ENCODE measurements around the gene NBAS. TPM values are rescaled to one million over a fixed set of nuclear protein-coding genes. Genes with fewer than 3 reads are reported as not detected.

Gene NBAS
- total and polyA plus RNA-seq, 7 experiments from 2014 or later, result 18.6 to 41.6 (median 32.7) TPM

- H3K9me3 Mint-ChIP-seq, result no peaks in the 10 kb centered on the region
- DNase-seq (no peak), ATAC-seq (no peak)
- no peak overlapping the region for H3K27ac Mint-ChIP-seq
- H3K27me3 Mint-ChIP-seq, result no peaks in the 10 kb centered on the region
- CTCF ChIA-PET, result no interaction called here
- Histone ChIP-seq H3K36me3 (ENCODE audit: control insufficient read depth in 2 of 3, insufficient read depth in 3 of 3, low read length in 3 of 3) (peaks cover 0 to 34% (median 3%) of the 10 kb centered on the region in 3 experiments), H3K27me3 (ENCODE audit: control insufficient read depth in 2 of 2, insufficient read depth in 2 of 2, low read length in 2 of 2) (no peaks in the 10 kb centered on the region), H3K27ac (ENCODE audit: low read depth, low read length) (no peak overlapping the region), H3K4me3 (ENCODE audit: low read length) (no peak overlapping the region), H3K4me1 (ENCODE audit: control insufficient read depth in 2 of 2, insufficient read depth in 2 of 2, low read length in 2 of 2) (no peaks in the 10 kb centered on the region), H3K9me3 (ENCODE audit: control insufficient read depth in 2 of 3, low read length in 3 of 3) (no peaks in the 10 kb centered on the region)
- POLR2A ChIA-PET, result interaction anchor here (0.6 kb wide), 1 partner anchor 69 kb away, joined by 3 read pairs; no protein-coding TSS in a partner anchor
- H3K4me3 Mint-ChIP-seq, result no peak overlapping the region
- intact Hi-C loops (cut with micrococcal nuclease), result no loop called here
- H3K36me3 Mint-ChIP-seq, result peaks cover 22 to 82% (median 70%) of the 10 kb centered on the region in 5 donors
- no peaks in the 10 kb centered on the region for H3K4me1 Mint-ChIP-seq
Measured at GRCh38 chr2:15355386-15355785, 205.7 kb downstream of the NBAS start.

DNA sequence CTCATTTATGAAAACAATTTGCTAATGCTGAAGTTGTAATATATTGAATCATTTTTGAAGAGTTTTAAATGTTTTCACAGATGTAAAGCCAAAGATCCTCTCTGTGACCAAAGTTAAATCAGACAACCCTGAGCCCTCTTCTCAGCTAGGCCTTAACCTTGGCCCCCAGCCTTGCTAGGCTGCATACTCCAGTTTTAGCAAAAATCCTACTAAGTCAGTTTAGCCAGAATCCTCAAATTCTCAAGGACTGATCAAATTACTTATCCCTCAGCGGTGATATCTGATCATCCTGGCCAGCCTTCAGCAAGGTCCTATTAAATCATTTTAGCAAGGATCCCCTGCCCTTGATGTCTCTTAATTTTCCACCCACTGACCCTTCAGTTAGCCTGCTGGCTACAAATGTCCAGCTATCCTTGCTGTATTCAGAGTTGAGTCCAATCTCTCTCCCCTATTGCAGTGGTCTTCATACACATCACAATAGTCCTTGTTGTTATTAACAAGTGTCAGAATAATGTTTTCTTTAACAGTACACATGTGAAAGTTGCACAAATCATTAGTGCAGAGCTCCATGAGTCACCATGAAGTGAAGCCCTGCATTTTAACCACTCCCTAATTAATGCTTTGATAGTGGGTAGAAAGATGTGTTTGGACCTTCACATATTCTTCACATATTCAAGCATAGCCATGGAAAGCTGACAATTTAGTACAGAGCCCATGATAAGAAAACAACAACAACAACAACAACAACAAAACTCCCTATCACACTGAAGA, 206.4 kb downstream of the NBAS start:
- H3K4me1 Mint-ChIP-seq, result no peaks in the 10 kb centered on the region
- H3K9me3 Mint-ChIP-seq, result no peaks in the 10 kb centered on the region
- Histone ChIP-seq H3K27me3 (ENCODE audit: control insufficient read depth in 2 of 2, insufficient read depth in 2 of 2, low read length in 2 of 2) (no peaks in the 10 kb centered on the region), H3K4me1 (ENCODE audit: control insufficient read depth in 2 of 2, insufficient read depth in 2 of 2, low read length in 2 of 2) (no peaks in the 10 kb centered on the region), H3K4me3 (ENCODE audit: low read length) (no peak overlapping the region), H3K36me3 (ENCODE audit: control insufficient read depth in 2 of 3, insufficient read depth in 3 of 3, low read length in 3 of 3) (peaks cover 0 to 34% (median 3%) of the 10 kb centered on the region in 3 experiments), H3K9me3 (ENCODE audit: control insufficient read depth in 2 of 3, low read length in 3 of 3) (no peaks in the 10 kb centered on the region), H3K27ac (ENCODE audit: low read depth, low read length) (no peak overlapping the region)
- ChIA-PET POLR2A (interaction anchor here (0.6 kb wide), 1 partner anchor 68 kb away, joined by 3 read pairs; no protein-coding TSS in a partner anchor), CTCF (no interaction called here)
- H3K27me3 Mint-ChIP-seq, result no peaks in the 10 kb centered on the region
- no peak for ATAC-seq
- H3K36me3 Mint-ChIP-seq, result peaks cover 24 to 83% (median 71%) of the 10 kb centered on the region in 5 donors
- no peak overlapping the region for H3K4me3 Mint-ChIP-seq
- intact Hi-C loops (cut with micrococcal nuclease), result no loop called here
- no peak overlapping the region for H3K27ac Mint-ChIP-seq
- DNase-seq, result no peak

- ChIA-PET CTCF (no interaction called here), POLR2A (no interaction called here)
- Histone ChIP-seq H3K27me3 (ENCODE audit: control insufficient read depth in 2 of 2, insufficient read depth in 2 of 2, low read length in 2 of 2) (no peaks in the 10 kb centered on the region), H3K4me1 (ENCODE audit: control insufficient read depth in 2 of 2, insufficient read depth in 2 of 2, low read length in 2 of 2) (no peaks in the 10 kb centered on the region), H3K27ac (ENCODE audit: low read depth, low read length) (no peak overlapping the region), H3K9me3 (ENCODE audit: control insufficient read depth in 2 of 3, low read length in 3 of 3) (no peaks in the 10 kb centered on the region), H3K4me3 (ENCODE audit: low read length) (no peak overlapping the region), H3K36me3 (ENCODE audit: control insufficient read depth in 2 of 3, insufficient read depth in 3 of 3, low read length in 3 of 3) (peaks cover 0 to 28% (median 3%) of the 10 kb centered on the region in 3 experiments)
- intact Hi-C loops (cut with micrococcal nuclease), result no loop called here
- peaks cover 29 to 91% (median 88%) of the 10 kb centered on the region in 5 donors for H3K36me3 Mint-ChIP-seq
- no peak overlapping the region for H3K4me3 Mint-ChIP-seq
- no peaks in the 10 kb centered on the region for H3K4me1 Mint-ChIP-seq
- no peak for DNase-seq
- no peaks in the 10 kb centered on the region for H3K9me3 Mint-ChIP-seq
- no peak for ATAC-seq
- H3K27ac Mint-ChIP-seq, result no peak overlapping the region
- H3K27me3 Mint-ChIP-seq, result no peaks in the 10 kb centered on the region
Measured at GRCh38 chr2:15352363-15352762, 208.8 kb downstream of the NBAS start.

- Mint-ChIP-seq H3K27ac (no peak overlapping the region), H3K9me3 (peaks cover 0 to 9% (median 2%) of the 10 kb centered on the region in 11 donors), H3K4me1 (peaks cover 0 to 8% (median 0%) of the 10 kb centered on the region in 7 donors), H3K36me3 (peaks cover 34 to 91% (median 78%) of the 10 kb centered on the region in 5 donors), H3K4me3 (no peak overlapping the region), H3K27me3 (no peaks in the 10 kb centered on the region)
- POLR2A ChIA-PET, result no interaction called here
- CTCF ChIA-PET, result no interaction called here
- Histone ChIP-seq H3K9me3 (ENCODE audit: control insufficient read depth in 2 of 3, low read length in 3 of 3) (no peaks in the 10 kb centered on the region), H3K27me3 (ENCODE audit: control insufficient read depth in 2 of 2, insufficient read depth in 2 of 2, low read length in 2 of 2) (no peaks in the 10 kb centered on the region), H3K4me3 (ENCODE audit: low read length) (no peak overlapping the region), H3K4me1 (ENCODE audit: control insufficient read depth in 2 of 2, insufficient read depth in 2 of 2, low read length in 2 of 2) (no peaks in the 10 kb centered on the region), H3K27ac (ENCODE audit: low read depth, low read length) (no peak overlapping the region), H3K36me3 (ENCODE audit: control insufficient read depth in 2 of 3, insufficient read depth in 3 of 3, low read length in 3 of 3) (peaks cover 0 to 12% (median 3%) of the 10 kb centered on the region in 3 experiments)
- intact Hi-C loops (cut with micrococcal nuclease), result no loop called here
- no peak for ATAC-seq
- DNase-seq, result no peak
Measured at GRCh38 chr2:15348636-15349035, 212.5 kb downstream of the NBAS start.

GRCh38 chr2:15348045-15348444, 213.1 kb downstream of the NBAS start:
- no peak overlapping the region for H3K4me3 Mint-ChIP-seq
- DNase-seq (no peak), ATAC-seq (no peak)
- Histone ChIP-seq H3K36me3 (ENCODE audit: control insufficient read depth in 2 of 3, insufficient read depth in 3 of 3, low read length in 3 of 3) (peaks cover 0 to 11% (median 0%) of the 10 kb centered on the region in 3 experiments), H3K27me3 (ENCODE audit: control insufficient read depth in 2 of 2, insufficient read depth in 2 of 2, low read length in 2 of 2) (no peaks in the 10 kb centered on the region), H3K4me3 (ENCODE audit: low read length) (no peak overlapping the region), H3K27ac (ENCODE audit: low read depth, low read length) (no peak overlapping the region), H3K9me3 (ENCODE audit: control insufficient read depth in 2 of 3, low read length in 3 of 3) (no peaks in the 10 kb centered on the region), H3K4me1 (ENCODE audit: control insufficient read depth in 2 of 2, insufficient read depth in 2 of 2, low read length in 2 of 2) (no peaks in the 10 kb centered on the region)
- CTCF ChIA-PET, result no interaction called here
- peaks cover 0 to 8% (median 0%) of the 10 kb centered on the region in 7 donors for H3K4me1 Mint-ChIP-seq
- H3K27ac Mint-ChIP-seq, result no peak overlapping the region
- H3K9me3 Mint-ChIP-seq, result peaks cover 0 to 9% (median 2%) of the 10 kb centered on the region in 11 donors
- intact Hi-C loops (cut with micrococcal nuclease), result no loop called here
- POLR2A ChIA-PET, result no interaction called here
- H3K27me3 Mint-ChIP-seq, result no peaks in the 10 kb centered on the region
- H3K36me3 Mint-ChIP-seq, result peaks cover 33 to 87% (median 75%) of the 10 kb centered on the region in 5 donors

GRCh38 chr2:15346624-15347023, 214.5 kb downstream of the NBAS start:
- H3K27me3 Mint-ChIP-seq, result no peaks in the 10 kb centered on the region
- peaks cover 0 to 8% (median 0%) of the 10 kb centered on the region in 7 donors for H3K4me1 Mint-ChIP-seq
- H3K27ac Mint-ChIP-seq, result no peak overlapping the region
- Histone ChIP-seq H3K27ac (ENCODE audit: low read depth, low read length) (no peak overlapping the region), H3K36me3 (ENCODE audit: control insufficient read depth in 2 of 3, insufficient read depth in 3 of 3, low read length in 3 of 3) (peaks cover 0 to 3% (median 0%) of the 10 kb centered on the region in 3 experiments), H3K9me3 (ENCODE audit: control insufficient read depth in 2 of 3, low read length in 3 of 3) (no peaks in the 10 kb centered on the region), H3K4me1 (ENCODE audit: control insufficient read depth in 2 of 2, insufficient read depth in 2 of 2, low read length in 2 of 2) (no peaks in the 10 kb centered on the region), H3K27me3 (ENCODE audit: control insufficient read depth in 2 of 2, insufficient read depth in 2 of 2, low read length in 2 of 2) (no peaks in the 10 kb centered on the region), H3K4me3 (ENCODE audit: low read length) (no peak overlapping the region)
- no peak for DNase-seq
- H3K4me3 Mint-ChIP-seq, result no peak overlapping the region
- ChIA-PET CTCF (no interaction called here), POLR2A (no interaction called here)
- no peak for ATAC-seq
- peaks cover 0 to 9% (median 2%) of the 10 kb centered on the region in 11 donors for H3K9me3 Mint-ChIP-seq
- H3K36me3 Mint-ChIP-seq, result peaks cover 21 to 85% (median 64%) of the 10 kb centered on the region in 5 donors
- intact Hi-C loops (cut with micrococcal nuclease), result no loop called here
